HG02973 (cell line): ENCODE results near the gene PALM.
"Not testable (repeated sequence)": the region's sequence is repeated elsewhere in the genome, so short reads cannot be mapped to it uniquely, and the experiment has no call there.

Experiments
- ATAC-seq: cut with Tn5 transposase; IDR thresholded peaks from one replicate; pipeline ENCODE4 v1.9.1; 2021; ENCODE audit warnings: moderate library complexity; ENCODE audit not compliant: unreplicated experiment

PALM gene

DNA sequence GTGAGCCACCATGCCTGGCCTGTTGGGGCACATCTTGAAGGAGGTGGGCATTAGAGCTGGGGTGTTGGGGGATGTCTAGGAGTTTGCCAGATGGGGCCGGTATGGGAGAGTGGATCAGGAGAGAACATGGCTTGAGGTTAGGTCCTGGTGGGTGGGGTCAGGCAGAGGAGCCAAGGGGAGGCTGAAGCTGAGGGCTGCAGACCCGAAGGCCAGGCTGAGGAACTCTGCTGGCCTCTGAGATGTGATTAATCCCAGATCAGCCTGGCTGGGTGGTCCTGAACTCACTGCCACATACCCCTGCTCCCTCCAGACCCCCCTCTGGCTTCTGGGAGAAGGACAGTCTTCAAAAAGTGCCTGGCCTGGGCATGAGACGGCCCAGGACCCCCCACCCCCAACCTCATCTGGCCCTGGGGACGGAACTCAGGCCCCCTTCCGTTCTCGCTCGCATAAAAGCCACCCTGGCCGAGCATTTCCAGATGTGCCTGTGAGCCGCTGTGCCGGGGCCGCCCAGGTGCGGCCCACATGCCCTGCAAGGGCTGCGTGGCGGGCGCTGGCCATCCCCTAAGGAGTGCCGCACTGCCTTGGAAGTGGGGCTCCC lies 29.8 kb upstream of the PALM start:
- no peak for ATAC-seq

DNA sequence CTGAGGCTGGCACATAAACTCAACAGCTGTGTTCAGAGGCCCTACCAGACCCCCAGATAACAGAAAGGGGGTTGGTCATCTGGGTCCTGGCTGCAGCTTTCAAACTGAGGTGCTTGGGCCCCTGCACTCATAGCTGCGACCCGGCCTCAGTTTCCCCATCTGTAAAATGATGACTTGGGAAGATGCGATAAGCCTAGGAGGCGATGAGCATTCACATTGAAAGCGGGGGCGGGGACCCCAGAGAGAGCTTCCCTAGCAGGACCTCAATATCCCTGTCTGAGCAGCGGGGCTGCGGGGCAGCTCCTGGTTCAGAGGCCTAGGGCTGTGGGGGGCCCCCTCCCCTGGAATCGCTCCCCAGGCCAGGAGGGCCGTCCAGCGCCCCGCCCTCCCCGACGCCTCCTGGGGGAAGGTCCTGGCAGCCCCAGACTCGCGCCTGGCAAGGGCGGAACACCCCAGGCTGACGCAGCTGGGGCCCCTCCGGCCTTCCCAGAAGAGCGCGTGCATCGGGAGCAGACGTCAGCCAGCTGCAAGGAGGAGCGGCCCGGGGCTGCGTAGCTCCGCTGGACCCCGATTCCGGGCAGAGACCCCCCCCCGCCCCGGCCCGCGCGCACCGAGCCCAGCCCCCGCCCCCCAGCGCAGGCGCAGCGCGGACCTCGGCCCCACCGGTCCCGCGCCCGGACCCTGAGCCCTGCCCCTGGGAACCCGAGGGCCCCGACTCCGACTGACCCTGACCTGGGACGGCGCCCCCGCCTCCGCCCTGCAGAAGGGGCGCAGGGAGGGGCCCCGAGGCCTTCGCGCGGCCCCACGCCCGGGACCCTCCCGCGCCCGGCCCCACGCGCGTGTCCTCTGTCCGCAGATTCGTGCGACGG lies 29.1 kb upstream of the PALM start:
- peak; percentile 15 for ATAC-seq

DNA sequence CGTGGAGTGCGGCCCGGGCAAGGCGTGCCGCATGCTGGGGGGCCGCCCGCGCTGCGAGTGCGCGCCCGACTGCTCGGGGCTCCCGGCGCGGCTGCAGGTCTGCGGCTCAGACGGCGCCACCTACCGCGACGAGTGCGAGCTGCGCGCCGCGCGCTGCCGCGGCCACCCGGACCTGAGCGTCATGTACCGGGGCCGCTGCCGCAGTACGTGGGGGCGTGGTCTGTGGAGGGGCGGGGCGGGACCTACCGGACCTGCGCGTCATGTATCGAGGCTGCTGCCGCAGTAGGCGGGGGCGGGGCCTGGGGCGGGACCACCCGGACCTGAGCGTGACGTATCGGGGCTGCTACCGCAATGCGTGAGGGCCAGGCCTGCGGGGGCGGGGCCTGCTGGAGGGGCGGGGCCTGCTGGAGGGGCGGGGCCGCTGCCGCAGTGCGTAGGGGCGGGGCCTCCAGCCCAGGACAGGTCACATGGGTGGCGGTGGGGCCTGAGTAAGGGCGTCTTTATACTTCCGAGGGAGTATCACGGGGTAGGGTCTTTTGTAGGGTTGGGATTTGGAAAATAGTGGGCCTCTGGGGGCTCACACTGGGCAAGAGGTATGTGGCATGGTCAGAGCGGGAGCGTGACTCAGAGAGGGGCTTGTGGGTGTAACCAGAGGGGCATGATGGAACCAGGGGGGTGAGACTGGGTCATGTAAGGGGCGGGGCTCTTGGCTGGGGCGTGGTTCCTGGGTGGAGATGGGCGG lies 28.3 kb upstream of the PALM start:
- peak; percentile 60 for ATAC-seq

DNA sequence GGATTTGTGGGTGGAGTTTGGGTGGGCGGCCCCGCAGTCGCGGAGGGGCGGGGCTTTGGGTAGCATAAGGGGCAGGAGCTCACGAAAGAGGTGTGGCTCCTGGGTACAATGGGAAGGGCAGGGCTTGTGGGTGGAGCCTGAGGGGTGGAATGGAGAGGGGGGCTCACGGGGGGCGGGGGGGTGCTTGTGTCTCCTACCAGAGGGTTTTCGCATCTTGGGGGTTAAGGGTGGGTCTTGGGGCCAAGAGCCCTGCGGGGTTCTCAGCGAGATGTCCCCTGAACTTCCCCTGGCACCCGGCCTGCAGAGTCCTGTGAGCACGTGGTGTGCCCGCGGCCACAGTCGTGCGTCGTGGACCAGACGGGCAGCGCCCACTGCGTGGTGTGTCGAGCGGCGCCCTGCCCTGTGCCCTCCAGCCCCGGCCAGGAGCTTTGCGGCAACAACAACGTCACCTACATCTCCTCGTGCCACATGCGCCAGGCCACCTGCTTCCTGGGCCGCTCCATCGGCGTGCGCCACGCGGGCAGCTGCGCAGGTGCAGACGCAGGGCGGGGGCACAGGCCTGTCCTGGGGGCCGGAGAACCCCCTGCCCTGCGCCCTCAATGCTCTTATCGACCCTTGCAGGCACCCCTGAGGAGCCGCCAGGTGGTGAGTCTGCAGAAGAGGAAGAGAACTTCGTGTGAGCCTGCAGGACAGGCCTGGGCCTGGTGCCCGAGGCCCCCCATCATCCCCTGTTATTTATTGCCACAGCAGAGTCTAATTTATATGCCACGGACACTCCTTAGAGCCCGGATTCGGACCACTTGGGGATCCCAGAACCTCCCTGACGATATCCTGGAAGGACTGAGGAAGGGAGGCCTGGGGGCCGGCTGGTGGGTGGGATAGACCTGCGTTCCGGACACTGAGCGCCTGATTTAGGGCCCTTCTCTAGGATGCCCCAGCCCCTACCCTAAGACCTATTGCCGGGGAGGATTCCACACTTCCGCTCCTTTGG lies 27.4 kb upstream of the PALM start:
- ATAC-seq, result no peak

DNA sequence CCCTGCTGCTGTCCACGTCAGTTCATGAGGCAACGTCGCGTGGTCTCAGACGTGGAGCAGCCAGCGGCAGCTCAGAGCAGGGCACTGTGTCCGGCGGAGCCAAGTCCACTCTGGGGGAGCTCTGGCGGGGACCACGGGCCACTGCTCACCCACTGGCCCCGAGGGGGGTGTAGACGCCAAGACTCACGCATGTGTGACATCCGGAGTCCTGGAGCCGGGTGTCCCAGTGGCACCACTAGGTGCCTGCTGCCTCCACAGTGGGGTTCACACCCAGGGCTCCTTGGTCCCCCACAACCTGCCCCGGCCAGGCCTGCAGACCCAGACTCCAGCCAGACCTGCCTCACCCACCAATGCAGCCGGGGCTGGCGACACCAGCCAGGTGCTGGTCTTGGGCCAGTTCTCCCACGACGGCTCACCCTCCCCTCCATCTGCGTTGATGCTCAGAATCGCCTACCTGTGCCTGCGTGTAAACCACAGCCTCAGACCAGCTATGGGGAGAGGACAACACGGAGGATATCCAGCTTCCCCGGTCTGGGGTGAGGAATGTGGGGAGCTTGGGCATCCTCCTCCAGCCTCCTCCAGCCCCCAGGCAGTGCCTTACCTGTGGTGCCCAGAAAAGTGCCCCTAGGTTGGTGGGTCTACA lies 25.9 kb upstream of the PALM start:
- ATAC-seq, result no peak

DNA sequence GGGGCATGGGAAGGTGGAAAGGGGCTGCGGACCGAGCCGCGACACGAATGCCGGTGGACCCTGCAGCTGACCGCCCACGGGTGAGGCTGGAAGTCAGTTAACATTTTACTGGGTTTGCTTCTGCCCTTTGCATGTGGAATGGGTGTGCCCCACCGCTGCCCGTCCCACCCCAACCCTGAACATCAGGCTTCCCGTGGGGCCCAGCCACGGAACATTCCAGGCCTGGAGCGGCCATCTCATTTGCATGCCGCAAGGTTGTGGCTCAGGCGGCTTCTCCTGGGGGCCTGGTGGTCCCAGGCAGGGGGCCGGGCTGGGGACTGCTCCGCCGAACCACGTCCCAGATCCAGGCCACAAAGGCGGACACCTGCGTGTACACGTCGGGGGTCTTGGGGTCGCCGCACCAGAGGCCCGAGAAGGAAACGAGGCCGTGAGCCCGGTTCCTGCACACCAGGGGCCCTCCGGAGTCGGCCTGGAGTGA lies 23.2 kb upstream of the PALM start:
- no peak for ATAC-seq

DNA sequence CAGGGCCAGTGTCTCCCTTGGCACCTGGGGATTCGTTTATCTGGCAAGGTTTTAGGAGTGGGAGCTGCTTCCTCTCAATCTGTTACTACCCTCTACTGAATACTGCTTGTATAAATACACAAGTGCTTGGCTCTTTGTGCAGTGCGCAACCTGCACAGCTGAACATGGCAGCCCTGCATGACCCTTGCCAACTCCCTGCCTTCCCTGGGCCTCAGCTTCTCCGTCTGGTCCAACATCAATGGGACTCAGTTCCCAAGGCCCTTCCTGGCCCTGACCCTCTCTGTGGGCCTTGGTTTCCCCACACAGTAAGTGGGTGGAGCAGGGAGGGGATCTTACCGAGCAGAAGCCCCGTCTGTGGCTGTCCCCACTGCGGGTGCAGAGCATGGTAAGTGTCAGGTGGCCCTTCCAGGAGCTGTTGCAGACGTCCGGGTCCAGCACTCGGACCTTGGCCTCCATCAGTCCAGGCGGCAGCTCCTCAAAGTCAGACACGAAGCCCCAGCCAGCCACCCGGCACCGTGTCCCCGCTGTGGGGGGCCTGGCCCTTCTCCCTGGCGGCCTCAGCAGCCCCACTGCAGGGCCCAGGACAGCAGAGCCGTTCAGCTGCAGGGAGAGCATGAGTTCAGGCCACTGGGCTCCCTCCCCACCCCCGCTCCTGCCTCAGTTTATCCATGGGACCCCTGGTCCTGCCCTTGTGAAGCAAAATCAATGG lies 22.0 kb upstream of the PALM start:
- ATAC-seq, result no peak

DNA sequence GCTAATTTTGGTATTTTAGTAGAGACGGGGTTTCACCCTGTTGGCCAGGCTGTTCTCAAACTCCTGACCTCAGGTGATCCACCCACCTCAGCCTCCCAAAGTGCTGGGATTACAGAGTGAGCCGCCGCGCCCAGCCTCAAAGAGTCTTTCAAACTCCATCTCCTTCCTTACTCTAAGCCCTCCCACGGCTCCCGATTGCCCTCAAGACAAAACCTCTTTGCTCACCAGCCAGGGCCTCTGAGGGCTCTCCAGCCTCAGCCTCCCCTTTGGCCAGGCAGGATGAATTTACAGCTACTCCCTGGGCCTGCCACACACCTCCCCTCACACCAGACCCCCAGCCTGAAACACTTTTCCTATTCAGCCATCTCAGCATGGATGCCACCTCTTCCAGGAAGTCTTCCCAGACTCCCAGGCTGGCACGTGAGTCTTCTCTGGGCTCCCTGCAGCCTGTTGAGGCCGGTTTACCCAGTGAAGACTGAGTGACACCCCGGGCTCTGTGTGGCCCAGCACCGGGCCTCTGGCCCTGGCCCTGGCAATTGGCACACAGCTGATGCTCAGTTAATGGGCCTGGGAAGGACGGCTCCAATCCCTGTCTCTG lies 21.1 kb upstream of the PALM start:
- ATAC-seq, result no peak

DNA sequence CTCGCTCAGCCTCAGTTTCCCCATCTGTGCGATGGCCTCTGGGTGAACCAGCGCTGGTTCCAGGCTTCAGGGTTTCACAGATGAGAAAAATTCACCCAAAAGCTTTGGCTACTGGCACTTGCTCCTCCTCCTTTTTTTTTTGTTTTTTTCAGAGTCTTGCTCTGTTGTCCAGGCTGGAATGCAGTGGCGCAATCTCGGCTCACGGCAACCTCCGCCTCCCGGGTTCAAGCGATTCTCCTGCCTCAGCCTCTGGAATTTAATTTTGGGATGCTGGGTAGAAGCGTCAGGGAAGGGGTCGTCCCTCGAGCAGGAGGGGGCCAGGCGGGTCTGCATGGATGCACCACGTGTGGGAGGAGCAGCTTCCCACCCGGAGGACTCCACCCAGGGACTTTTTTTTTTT lies 20.5 kb upstream of the PALM start:
- ATAC-seq, result no peak

DNA sequence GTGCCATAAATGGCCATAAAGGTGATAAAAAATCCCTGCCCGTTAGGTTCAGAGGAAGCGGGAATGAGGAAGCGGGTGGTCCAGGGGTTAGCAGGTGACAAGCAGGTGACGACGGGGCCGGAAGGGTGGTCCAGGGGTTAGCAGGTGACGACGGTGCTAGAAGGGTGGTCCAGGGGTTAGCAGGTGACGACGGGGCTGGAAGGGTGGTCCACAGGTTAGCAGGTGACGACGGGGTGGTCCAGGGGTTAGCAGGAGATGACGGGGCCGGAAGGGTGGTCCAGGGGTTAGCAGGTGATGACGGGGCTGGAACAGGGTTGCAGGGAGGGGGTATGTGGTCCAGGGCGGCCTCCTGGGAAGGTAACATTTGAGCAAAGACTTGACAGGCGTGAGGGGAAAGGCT lies 19.7 kb upstream of the PALM start:
- no peak for ATAC-seq

DNA sequence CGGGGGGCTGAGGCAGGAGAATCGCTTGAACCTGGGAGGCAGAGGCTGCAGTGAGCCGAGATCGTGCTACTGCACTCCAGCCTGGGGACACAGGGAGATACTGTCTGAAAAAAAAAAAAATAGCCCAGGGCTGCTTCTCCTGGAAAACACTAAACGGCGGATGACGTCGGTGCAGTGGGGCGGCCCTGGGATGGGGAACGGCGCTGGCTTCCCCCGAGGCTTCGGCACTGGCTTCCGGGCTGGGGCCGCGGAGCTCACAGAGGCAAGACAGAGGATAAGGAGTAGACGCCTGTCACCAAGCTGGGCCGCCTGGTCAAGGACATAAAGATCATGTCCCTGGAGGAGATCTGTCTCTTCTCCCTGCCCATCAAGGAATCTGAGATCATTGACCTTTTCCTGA lies 18.5 kb upstream of the PALM start:
- no peak for ATAC-seq

DNA sequence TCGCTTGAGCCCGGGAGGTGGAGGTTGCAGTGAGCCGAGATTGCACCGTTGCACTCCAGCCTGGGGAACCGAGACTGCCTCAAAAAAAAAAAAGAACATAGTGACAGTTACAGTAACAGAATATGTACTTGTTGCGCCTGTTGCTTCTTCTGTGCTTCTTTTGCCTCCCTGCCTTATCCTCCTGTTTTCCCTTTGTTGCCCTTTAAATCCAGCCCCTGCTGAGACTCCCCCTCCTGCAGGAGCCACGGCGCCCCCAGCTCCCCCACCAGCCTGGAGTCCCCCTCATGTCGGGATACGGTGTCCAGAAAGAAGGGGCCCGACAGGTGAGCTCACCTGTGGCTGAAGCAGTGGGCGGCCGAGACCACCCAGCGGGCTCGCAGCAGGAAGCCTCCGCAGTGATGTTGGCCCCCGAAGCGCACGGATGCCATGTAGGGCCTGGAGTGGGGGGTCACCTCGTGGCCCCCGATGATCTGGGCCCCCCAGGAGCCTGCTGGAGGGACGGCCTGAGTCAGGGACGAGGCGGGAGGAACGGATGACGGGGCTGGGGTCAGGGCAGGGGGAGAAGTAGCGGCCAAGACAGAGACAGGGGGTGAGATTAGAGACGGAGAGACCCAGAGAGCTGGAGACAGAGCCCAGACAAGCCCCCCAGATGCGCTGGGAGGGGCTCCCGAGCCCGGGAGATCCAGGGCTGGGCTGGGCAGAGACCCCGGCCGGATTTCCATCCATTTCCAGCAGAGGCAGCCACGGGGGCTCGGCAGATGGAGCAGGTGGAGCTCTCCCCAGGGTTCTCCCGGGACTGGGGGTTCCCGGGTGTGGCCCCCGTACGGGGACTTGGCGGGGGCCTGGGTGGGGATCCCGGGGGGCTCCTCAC lies 14.0 kb upstream of the PALM start:
- ATAC-seq, result no peak

DNA sequence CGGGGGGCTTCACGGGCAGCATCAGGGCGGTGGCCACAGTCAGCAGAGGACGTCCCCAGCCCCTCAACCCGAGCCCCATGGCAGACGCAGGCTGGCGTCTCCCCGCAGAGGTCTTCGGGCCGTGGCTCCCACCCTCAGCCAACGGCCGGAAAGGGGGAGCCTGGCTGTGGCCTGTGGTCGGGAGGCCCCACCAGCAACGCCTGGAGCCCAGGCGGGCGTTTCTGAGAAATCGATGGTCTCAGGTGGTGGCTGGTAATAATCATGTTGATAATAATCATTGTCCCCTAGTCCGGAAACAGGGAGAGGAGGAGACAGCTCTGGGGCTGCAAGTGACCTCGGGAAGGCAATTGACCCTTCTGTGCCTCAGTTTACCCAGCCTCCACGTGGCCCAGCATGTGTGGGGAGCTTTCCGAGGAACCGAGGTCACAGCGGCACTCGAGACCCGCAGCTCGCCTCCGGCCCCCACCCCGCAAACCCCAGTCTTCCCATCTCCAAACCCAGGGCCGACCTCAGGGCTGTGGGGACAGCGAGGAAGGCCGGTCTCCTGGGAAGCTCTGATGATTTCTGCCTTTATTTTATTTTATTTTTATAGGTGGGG lies 13.3 kb upstream of the PALM start, which contains the start of gene PRSS57:
PRSS57 (minus strand) TSS at position 101 of the 598 bp plus-strand sequence; CDS start at position 79, 22 bp downstream.
- ATAC-seq, result no peak

DNA sequence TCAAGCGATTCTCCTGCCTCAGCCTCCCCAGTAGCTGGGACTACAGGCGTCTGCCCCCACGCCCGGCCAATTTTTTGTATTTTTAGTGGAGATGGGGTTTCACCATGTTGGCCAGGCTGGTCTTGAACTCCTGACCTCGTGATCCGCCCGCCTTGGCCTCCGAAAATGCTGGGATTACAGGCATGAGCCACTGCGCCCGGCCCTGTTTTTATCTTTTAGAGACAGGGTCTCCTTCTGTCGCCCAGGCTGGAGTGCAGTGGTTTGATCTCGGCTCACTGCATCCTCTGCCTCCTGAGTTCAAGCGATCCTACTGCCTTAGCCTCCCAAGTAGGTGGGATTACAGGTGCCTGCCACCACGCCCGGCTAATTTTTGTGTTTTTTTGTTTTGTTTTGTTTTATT lies 10.2 kb upstream of the PALM start:
- ATAC-seq, result not testable (repeated sequence)

DNA sequence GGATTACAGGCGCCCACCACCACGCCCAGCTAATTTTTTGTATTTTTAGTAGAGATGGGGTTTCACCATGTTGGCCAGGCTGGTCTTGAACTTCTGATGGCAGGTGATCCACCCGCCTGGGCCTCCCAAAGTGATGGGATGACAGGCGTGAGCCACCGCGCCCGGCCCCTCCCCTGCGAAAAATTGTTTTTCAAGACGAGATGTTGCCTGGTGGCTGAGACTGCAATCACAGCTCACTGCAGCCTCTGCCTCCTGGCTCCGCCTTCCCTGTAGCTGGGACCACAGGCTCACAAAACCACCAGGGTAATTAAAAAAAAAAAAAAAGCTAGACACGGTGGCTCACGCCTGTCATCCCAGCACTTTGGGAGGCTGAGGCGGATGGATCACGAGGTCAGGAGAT lies 8.8 kb upstream of the PALM start:
- not testable (repeated sequence) for ATAC-seq

DNA sequence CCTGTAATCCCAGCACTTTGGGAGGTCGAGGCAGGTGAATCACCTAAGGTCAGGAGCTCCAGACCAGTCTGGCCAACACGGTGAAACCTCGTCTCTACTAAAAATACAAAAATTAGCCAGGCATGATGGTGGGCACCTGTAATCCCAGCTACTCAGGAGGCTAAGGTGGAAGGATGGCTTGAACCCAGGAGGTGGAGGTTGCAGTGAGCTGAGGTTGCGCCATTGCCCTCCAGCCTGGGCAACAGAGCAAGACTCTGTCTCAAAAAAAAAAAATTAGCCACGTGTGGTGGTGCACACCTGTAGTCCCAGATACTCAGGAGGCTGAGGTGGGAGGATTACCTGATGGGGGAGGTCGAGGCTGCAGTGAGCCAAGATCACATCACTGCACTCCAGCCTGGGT lies 5.9 kb upstream of the PALM start:
- not testable (repeated sequence) for ATAC-seq

DNA sequence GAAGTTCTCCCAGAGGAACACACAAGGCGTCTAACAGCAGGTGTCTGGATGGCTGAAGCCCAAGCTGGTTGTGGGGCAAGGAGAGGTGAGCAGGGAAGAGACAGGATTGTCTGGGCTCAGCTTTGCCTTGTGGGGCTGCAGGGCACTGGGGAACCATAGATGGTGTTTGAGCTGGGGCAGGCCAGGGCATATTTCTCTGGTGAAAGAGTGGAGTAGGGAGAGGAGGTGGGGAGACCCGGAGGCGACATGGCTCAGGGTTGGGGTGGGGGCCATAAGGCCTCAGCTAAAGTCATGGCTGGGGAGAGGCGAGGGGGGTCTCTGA lies 5.4 kb upstream of the PALM start:
- ATAC-seq, result no peak
